GM12892 (cell line): ENCODE results near the gene CAPN1.

ENCODE experiments used
- POLR2A ChIP-seq: IDR thresholded peaks from 2 replicates; pipeline ENCODE4 v1.6.1; 2011; ENCODE audit warnings: low read depth, low read length, control low read depth
- POLR2AphosphoS5 ChIP-seq: IDR thresholded peaks from 2 replicates; pipeline ENCODE4 v1.6.1; 2011; ENCODE audit warnings: low read depth, low read length, control low read depth

GRCh38 chr11:65210361-65210731 is 28.6 kb downstream of the CAPN1 start:
- TF ChIP-seq POLR2AphosphoS5 (no peak), POLR2A (no peak)
